Stomach (tissue), 4 donors: ENCODE results near the gene LAG3.

Source experiments
- POLR2A ChIP-seq, 4 donors: fragments of 450-650 bp; IDR thresholded peaks; one replicate each; pipeline ENCODE4 v1.6.1; 2016; ENCODE audit warnings: antibody characterized with exemption in 4 of 4, control low read depth in 2 of 4, mild to moderate bottlenecking in 1 of 4, moderate library complexity in 1 of 4
- POLR2AphosphoS5 ChIP-seq, 3 donors: sonication (generic); formaldehyde crosslinking; IDR thresholded peaks; one replicate each; pipeline ENCODE4 v1.6.1; 2016; ENCODE audit warnings: antibody characterized with exemption in 3 of 3
- TF ChIP-seq, protein P1 (sequence below), 7 experiments: fragments of 450-650 bp in 4 of 7; fragments of 200-600 bp in 3 of 7; sonication (generic) in 3 of 7; IDR thresholded peaks; one replicate each; pipeline ENCODE4 v1.5.1; 2016 to 2019; ENCODE audit warnings: antibody characterized with exemption in 7 of 7, control low read depth in 2 of 7, mild to moderate bottlenecking in 1 of 7

DNA sequence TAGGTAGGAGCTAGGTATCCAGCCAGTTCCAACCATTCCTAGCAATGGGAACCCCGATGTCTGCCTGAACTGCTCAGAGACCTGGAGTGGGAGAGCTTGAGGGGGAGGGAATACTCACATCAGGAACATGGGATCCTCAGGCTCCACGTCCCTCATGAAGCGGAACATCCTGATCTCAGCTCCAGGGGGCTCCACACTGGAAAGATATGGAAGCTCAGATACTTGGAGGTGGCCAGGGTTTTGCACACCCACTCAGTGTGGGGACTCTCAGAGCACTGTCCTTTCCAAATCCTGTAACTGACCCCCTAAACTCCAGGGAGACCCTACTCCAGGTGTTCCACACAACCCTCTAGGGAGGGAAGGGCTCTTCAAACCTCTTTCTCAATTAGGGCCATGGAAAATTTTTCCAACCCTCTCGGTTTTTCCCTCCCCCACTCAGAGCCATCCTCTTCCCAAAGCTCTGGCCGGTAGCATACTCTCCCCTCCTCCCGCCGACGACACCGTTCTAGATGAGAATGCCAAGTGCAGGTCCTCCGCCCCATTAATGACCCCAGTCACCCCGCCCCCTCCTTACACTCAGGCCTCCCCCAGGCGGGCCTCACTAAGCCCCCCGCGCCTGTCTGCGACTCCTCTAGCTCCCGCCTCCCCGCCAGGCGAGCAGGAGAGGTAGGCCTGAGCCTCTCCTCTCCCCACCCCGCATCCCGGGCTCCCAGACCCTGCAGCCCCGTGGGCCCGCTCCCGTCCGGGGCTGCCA lies 20.0 kb upstream of the LAG3 start:
- TF ChIP-seq POLR2AphosphoS5 (IDR thresholded peaks at IDR 0.05) (no peak), POLR2A (IDR thresholded peaks at IDR 0.05) (no peak)
- TF ChIP-seq, protein P1, sequence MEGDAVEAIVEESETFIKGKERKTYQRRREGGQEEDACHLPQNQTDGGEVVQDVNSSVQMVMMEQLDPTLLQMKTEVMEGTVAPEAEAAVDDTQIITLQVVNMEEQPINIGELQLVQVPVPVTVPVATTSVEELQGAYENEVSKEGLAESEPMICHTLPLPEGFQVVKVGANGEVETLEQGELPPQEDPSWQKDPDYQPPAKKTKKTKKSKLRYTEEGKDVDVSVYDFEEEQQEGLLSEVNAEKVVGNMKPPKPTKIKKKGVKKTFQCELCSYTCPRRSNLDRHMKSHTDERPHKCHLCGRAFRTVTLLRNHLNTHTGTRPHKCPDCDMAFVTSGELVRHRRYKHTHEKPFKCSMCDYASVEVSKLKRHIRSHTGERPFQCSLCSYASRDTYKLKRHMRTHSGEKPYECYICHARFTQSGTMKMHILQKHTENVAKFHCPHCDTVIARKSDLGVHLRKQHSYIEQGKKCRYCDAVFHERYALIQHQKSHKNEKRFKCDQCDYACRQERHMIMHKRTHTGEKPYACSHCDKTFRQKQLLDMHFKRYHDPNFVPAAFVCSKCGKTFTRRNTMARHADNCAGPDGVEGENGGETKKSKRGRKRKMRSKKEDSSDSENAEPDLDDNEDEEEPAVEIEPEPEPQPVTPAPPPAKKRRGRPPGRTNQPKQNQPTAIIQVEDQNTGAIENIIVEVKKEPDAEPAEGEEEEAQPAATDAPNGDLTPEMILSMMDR (IDR thresholded peaks at IDR 0.05) = no peak
